ENCODE data around the gene ZNF605.
"Not testable (repeated sequence)": the region's sequence is repeated elsewhere in the genome, so short reads cannot be mapped to it uniquely, and the experiment has no call there.

The ZNF605 gene

GRCh38 chr12:132956011-132956788, at the start of gene ZNF605:
TSS of gene ZNF605 (minus strand) at chr12:132956306. CDS start at chr12:132945635, 10,671 bp downstream.
- peak; percentile 65 to 70 for DNase-seq (ENCODE audit: low read depth in 2 of 2)

DNA sequence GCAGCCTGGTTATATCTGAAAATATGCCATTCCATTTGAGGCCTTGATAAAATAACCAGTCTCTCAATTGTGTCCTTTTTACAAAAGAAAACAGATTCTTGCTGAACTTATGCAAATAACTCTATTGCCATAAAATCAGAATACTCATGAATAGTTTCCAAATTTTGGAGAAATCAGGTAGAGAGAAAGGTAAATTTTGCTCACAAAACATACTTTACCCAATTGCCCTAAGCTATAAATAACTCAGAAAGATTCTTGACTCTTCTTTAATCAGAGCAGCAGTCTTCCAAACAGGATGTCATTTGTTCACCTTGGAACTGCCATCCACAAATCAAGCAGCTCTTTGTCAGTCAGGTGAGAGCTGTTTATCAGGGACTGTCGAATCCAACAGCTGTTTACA, 42.6 kb upstream of the ZNF605 start:
- no peak for DNase-seq (ENCODE audit: low read depth in 2 of 2)

DNA sequence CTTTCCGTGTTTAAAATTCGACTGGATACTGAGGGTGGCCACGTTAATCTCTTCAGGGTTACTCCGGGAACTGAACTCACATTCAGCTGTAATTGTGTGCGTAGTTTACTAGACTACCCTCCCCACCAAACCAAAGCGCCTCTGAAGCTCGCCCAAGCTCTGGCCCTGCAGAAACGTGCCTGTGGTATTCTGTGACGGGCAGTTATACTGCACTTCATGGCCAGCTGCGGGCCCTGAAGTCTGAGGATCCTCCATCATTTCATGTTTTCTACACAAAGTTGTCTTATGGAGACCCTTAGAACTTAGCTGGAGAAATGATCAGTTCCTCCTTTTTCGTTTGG, 30.7 kb upstream of the ZNF605 start:
- no peak for DNase-seq (ENCODE audit: low read depth in 2 of 2)

DNA sequence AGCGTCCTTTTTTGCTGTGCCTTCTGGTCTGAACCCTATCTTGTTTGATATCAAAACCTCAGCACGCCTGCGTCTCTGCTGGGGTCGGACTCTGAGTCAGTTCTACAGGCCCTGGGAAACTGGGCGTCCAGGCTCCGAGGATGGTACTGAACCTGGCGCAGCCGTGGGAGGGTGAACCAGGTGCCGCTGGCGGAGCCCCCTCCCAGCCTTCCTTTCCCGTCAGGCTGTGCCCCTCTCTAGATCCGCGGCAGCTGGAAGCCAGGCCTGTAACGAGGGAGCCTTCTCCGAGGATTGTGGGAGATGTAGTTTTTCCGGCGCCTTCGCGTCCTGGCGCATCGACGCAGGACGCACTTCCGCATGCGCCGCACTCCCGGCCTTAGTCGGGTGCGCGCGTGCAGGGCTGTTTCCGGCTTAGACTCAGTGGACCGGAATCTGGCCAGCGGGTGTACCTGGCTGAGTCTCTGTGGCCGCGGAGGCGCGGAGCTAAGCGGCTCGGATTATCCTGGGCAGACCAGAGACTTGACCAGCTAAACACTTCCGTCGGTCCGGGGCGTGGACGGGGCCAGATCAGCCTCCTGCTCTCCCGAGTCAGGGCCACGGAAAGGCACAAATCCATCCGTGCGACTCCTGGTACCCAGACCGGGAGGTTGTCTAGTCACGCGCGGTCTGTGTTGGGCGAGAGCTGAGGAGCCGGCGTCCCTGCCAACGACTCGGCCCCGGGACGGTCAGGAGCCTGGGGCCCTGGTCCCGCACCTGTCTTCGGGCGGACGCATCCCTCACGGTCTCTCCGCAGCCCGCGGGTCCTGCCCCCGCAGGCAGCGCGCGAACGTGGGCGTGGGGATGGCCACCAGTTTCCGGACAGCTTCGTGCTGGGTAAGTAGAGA, 30.1 kb upstream of the ZNF605 start, which contains the start of gene ZNF26:
Gene ZNF26, plus strand, starts transcription at position 367 of the 884 bp plus-strand sequence. Its CDS starts 474 bp downstream, at position 841.
- peak; percentile 64 to 70 for DNase-seq (ENCODE audit: low read depth in 2 of 2)

DNA sequence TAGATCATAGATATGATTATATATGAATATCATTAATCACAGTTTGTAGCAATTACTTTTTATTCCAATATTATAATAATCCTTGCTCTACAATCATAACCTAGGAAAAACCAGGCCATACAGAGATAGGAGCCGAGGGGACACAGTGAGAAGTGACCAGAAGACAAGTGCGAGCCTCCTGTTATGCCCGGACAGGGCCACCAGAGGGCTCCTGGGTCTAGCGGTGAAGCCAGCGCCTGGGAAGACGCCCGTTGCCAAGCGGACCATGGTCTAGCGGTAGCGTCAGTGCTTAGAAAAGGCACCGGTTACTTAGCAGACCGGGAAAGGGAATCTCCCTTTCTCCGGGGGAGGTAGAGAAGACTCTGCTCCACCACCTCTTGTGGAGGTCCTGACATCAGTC, 20.8 kb upstream of the ZNF605 start:
- not testable (repeated sequence) for DNase-seq (ENCODE audit: low read depth in 2 of 2)

GRCh38 chr12:132972374-132972773, 16.3 kb upstream of the ZNF605 start:
- DNase-seq (ENCODE audit: low read depth in 2 of 2): no peak

DNA sequence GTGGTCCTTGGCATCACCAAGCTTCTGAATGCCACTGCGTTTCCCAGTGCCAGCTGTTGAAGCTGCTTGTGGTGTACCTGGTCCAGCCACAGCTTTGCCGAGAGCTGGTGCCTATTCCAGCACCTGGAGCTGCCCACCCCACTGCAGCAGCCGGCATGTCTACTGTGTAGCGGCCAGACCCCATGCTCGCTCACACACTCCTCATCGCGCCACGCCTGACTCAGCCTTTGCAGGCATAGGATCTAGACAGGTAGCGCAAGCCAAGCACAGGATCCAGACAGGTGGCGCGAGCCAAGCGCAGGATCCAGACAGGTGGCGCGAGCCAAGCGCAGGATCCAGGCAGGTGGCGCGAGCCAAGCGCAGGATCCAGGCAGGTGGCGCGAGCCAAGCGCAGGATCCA, 11.6 kb upstream of the ZNF605 start:
- DNase-seq (ENCODE audit: low read depth in 2 of 2): no peak

DNA sequence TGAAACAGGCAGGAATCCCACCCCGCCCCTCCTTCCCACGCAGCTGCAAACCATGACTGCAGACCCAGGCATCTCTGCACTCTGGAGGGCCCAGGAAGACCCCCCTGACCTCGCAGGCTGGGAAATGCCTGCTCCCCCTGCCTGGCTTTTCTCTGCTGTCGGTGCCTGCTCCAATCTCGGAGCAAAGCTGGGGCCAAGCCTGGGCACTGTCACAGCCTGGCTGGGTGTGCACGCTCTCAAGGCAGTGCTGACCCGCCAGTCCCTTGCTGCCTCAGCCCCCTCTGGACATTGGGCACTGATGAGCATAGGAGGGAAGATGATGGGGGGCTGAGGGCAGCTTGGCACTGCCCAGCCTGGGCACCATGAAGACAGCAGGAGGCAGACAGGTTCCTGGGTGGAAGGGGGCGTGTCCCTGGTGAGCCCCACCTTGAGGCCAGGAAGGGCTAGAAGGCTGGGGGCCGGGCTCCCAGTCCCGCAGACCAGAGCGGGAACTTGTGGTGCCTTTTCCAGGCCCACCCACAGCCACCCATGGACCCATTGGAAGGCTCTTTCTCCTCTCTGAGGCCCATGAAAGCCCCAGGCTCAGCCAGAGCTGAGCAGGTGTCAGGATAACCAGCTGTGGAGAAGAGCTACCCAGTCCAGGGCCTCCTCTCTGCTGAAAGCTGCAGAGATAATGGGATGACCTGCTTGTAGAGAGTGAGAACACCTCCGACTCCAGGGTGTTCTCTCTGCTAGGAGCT, 10.7 kb upstream of the ZNF605 start:
- no peak for DNase-seq (ENCODE audit: low read depth in 2 of 2)

- DNase-seq (ENCODE audit: low read depth in 2 of 2): no peak
Measured at GRCh38 chr12:132965796-132966195, 9.7 kb upstream of the ZNF605 start.

DNA sequence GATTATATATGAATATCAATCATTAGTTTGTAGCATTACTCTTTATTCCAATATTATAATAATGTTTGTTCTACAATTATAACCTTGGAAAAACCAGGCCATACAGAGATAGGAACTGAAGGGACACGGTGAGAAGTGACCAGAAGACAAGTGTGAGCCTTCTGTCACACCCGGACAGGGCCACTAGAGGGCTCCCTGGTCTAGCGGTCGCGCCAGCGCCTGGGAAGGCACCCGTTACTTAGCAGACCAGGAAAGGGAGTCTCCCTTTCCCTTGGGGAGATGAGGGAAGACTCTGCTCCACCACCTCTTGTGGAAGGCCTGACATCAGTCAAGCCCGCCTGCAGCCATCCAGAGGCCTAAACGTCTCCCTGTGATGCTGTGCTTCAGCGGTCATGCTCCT, 7.8 kb upstream of the ZNF605 start:
- not testable (repeated sequence) for DNase-seq (ENCODE audit: low read depth in 2 of 2)

GRCh38 chr12:132961790-132962189, 5.7 kb upstream of the ZNF605 start:
- not testable (repeated sequence) for DNase-seq (ENCODE audit: low read depth in 2 of 2)

DNA sequence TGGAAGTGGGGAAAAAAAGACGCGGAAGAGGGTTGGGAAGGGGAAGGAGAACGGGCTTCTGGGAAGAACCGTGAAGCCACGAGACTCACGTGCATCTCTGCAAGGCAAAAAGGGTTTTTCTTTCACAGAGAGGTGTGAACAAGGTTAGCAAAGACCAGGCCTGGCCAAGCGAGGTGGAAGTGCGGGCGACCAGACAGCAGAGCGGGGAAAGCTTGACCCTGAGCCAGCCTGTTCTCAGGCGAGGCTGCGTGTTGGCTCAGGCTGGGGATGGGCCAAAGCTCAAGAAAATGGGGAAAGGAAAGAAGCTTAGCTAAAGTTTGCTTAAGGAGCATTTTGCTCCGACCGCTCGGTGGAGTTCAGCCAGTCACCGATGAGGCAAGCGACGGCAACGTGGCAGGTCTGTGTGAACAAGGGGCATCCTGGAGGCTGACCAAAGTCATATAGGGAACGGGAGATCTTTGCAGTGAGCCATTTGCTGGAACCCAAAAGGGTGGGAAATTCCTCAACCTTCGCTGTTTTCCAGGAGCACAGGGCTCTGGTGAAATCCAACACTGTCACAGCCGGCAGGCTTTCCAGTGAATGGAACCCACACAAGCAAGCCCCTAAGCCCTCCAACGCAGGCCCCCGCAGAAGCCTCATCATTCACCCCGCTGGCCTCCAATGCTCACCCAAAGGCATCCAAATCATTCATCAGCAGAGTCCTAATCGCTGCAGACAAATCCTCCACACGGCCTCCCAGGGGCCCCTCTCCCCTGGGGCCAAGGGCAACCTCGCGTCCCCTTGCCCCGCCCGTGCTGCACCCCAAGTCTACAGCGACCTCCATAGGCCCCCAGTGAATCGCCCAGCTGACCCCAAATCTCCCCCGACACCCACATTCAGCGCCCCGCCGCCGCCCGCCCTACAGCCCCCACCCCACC, 754 bp downstream of the ZNF605 start:
- no peak for DNase-seq (ENCODE audit: low read depth in 2 of 2)

DNA sequence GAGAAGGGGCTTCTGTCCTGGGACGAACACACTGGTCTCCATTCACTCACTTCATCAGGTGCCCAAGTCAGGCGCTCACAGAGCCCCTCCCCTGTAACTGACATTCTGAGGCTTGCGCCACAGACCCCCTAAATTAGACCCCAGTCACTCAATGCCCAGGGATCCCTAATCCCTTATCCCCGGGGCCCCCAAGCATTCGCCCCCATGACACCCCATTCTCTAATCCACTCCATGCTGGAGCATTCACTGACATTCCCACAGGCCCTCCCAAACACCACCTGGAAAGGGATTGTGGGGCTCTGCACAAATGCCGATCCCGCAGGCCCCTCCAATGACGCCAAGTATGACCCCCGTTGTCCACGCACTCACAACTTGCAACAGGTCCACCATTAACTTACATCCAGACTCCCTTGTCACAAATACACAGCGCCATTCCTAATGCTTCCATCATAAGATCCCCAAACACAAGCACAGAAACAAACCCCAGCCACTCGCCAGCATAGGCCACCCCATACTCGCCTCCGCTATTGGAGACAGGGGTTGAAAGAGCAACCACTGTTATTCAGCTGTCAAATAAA, 1.5 kb downstream of the ZNF605 start:
- no peak for DNase-seq (ENCODE audit: low read depth in 2 of 2)

GRCh38 chr12:132953771-132954170, 2.3 kb downstream of the ZNF605 start:
- no peak for DNase-seq (ENCODE audit: low read depth in 2 of 2)

GRCh38 chr12:132953163-132953425, 3.0 kb downstream of the ZNF605 start:
- DNase-seq (ENCODE audit: low read depth in 2 of 2): no peak

DNA sequence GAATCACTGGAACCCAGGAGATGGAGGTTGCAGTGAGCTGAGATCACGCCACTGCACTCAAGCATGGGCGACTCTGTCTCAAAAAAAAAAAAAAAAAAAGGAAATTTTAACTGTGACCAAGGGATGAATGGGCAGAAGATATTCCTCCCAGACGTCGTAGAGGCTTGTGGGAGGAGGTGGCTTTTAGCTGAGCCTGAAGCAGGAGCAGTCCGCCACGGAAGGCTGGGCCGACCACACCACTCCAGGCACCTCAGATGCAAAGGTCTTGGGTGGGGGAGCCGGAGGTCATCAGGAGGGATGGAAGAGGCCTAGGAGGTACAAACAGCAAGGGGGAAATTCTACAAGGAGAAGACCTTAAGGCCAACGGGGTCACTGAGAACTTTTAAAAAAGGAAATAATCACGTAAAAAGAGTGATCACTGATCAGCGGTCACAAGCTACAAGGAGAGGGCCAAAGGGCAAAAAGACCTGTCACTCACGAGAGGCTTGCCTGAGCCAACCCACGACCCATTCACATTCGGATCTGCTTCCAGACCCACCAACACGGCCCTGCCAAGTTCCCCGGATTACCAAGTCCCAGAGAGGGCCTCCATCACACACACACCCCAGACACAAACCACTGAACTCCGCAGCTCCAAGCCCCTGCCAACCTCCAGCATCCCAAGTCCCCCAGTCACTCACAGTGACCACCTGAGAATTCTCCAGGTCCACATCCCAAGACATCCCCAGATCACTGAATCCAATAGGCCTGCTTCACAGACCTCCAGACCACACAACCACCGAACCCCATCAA, 3.5 kb downstream of the ZNF605 start:
- no peak for DNase-seq (ENCODE audit: low read depth in 2 of 2)

- no peak for DNase-seq (ENCODE audit: low read depth in 2 of 2)
Measured at GRCh38 chr12:132951649-132952048, 4.5 kb downstream of the ZNF605 start.

DNA sequence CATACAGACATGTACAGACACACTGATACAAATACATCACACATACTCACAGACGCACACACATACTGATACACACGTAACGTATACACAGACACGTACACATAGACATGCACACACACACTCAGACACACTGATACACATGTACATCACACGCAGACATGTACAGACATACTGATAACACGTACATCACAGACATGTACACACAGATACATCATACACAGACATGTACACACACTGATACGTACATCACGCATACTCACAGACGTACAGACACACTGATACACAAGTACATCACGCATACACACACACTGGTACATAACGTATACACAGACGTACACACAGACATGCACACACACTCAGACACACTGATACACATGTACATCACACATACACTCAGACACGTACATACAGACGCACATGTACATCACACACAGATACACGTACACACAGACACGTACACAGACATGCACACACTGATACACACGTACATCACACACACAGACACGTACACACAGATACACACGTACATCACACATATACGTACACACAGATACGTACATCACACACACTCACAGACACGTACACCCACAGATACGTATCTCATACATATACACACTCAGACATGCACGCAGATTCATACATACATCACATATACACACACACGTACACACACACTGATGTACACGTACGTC, 5.1 kb downstream of the ZNF605 start:
- DNase-seq (ENCODE audit: low read depth in 2 of 2): no peak
